ENCODE results near the gene ADRA2A. TPM values are rescaled to one million over a fixed set of nuclear protein-coding genes. Genes with fewer than 3 reads are reported as not detected.

Gene ADRA2A
- total and polyA plus RNA-seq, 2 experiments from 2014 or later = 1.8 to 1.9 TPM

DNA sequence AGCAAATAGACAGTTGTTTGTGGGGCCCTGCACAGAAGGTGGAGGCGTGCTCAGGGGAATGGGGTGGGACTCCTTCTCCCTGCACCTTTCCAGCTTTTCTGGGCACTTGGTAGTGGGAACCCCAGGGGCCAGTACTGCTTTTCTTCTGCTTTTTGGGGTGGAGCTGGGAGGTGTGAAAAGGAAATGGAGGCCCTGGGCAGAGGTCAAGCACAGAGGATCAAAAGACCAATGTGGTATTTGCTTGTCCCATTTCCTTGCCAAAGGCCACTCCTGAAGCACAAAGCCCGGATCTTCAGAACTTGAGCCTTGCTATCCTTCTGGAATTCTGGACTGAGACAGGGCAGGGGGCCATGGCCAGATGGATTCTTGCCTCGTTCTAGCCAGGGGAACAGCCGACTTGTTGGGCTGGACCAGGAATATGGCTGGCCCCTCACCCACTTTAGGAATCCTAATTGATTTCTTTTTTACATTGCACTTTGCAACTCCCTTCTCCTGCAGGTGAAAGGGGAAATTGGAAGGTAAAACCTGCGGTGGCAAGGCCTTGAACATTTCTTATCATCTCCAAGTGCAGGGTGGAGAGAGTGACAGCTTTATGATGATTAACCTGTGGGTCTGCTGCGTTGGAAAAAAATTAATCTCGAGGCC, 26.5 kb downstream of the ADRA2A start:
- TF ChIP-seq, protein P1, sequence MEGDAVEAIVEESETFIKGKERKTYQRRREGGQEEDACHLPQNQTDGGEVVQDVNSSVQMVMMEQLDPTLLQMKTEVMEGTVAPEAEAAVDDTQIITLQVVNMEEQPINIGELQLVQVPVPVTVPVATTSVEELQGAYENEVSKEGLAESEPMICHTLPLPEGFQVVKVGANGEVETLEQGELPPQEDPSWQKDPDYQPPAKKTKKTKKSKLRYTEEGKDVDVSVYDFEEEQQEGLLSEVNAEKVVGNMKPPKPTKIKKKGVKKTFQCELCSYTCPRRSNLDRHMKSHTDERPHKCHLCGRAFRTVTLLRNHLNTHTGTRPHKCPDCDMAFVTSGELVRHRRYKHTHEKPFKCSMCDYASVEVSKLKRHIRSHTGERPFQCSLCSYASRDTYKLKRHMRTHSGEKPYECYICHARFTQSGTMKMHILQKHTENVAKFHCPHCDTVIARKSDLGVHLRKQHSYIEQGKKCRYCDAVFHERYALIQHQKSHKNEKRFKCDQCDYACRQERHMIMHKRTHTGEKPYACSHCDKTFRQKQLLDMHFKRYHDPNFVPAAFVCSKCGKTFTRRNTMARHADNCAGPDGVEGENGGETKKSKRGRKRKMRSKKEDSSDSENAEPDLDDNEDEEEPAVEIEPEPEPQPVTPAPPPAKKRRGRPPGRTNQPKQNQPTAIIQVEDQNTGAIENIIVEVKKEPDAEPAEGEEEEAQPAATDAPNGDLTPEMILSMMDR (IDR thresholded peaks at IDR 0.05; ENCODE audit: poor library complexity) = no peak
- no peak for TF ChIP-seq EZH2 (IDR thresholded peaks at IDR 0.05; ENCODE audit: borderline replicate concordance)
- TF ChIP-seq EZH2phosphoT487 (IDR thresholded peaks at IDR 0.05; ENCODE audit: low read depth, severe bottlenecking, unreplicated experiment) = no peak
- Histone ChIP-seq H3K36me3 (replicated peaks; ENCODE audit: insufficient read depth, low read depth) (no peaks in the 10 kb centered on the region), H3K4me1 (ENCODE audit: insufficient read depth) (no peaks in the 10 kb centered on the region), H3K79me2 (no peaks in the 10 kb centered on the region), H4K20me1 (ENCODE audit: insufficient read depth, poor library complexity, severe bottlenecking) (no peaks in the 10 kb centered on the region), H3K27ac (no peak overlapping the region), H3K4me3 (no peak overlapping the region), H3K27me3 (no peaks in the 10 kb centered on the region), H2AFZ (no peak overlapping the region), H3K4me2 (no peak overlapping the region), H3K9me2 (replicated peaks; ENCODE audit: insufficient read depth) (no peaks in the 10 kb centered on the region), H3K9me3 (ENCODE audit: low read depth) (no peaks in the 10 kb centered on the region)
- DNase-seq (ENCODE audit: low spot score) = no peak
- 64% methylated on average over 7 of the region's 7 CpGs for WGBS (ENCODE audit: low lambda C conversion rate, missing lambda C conversion rate)

DNA sequence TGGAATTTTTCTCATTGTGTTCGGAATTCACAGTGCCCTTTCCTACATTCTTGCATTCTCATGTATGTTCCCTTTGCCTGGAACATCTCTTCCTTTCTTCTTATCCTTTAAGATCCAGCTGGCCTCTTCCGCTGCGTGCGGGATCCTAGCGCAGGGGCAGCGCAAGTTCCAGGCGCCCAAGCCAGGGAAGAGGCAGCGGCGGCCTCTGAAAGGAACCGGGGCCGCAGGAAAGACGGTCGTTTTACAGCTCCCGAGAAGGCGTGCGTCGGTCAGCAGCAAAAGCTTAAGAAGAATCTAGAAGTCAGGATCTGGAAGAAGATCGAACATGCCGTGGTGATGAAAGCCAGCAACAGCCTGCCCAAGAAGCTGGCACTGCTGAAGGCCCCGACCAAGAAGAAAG, 28.0 kb downstream of the ADRA2A start:
- H3K9me2 ChIP-seq (replicated peaks; ENCODE audit: insufficient read depth) = no peaks in the 10 kb centered on the region
- no peaks in the 10 kb centered on the region for H3K4me1 ChIP-seq (ENCODE audit: insufficient read depth)
- no peaks in the 10 kb centered on the region for H3K79me2 ChIP-seq
- no peaks in the 10 kb centered on the region for H4K20me1 ChIP-seq (ENCODE audit: insufficient read depth, poor library complexity, severe bottlenecking)
- no peaks in the 10 kb centered on the region for H3K9me3 ChIP-seq (ENCODE audit: low read depth)
- no peak overlapping the region for H3K27ac ChIP-seq
- no peak for DNase-seq (ENCODE audit: low spot score)
- no peak overlapping the region for H3K4me2 ChIP-seq
- no peak overlapping the region for H3K4me3 ChIP-seq
- no peaks in the 10 kb centered on the region for H3K27me3 ChIP-seq
- 96% methylated on average over 20 of the region's 20 CpGs for WGBS (ENCODE audit: low lambda C conversion rate, missing lambda C conversion rate)
- no peaks in the 10 kb centered on the region for H3K36me3 ChIP-seq (replicated peaks; ENCODE audit: insufficient read depth, low read depth)
- H2AFZ ChIP-seq = no peak overlapping the region
- TF ChIP-seq EZH2phosphoT487 (IDR thresholded peaks at IDR 0.05; ENCODE audit: low read depth, severe bottlenecking, unreplicated experiment) (no peak), EZH2 (IDR thresholded peaks at IDR 0.05; ENCODE audit: borderline replicate concordance) (no peak)
- TF ChIP-seq, protein P1 (IDR thresholded peaks at IDR 0.05; ENCODE audit: poor library complexity) = no peak

DNA sequence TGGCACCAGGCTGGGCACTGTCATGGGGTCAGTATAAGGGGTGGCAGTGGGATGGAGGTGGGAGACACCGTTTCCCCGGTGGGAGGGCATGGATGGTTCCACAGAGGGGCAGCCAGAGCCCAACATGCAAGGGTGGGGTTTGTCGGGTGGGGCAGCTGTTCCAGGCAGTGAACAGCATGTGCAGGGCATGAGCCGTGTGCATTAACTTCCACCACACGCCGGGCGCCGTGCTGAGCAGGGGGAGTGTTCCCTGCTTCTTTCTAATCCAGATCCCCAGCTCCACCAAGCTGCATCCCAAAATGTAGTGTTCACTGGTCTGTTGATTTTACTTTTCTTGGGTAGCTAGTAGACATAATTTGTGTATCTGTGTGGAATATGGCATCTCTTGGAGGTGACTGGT, 29.3 kb downstream of the ADRA2A start:
- TF ChIP-seq EZH2 (IDR thresholded peaks at IDR 0.05; ENCODE audit: borderline replicate concordance) (no peak), EZH2phosphoT487 (IDR thresholded peaks at IDR 0.05; ENCODE audit: low read depth, severe bottlenecking, unreplicated experiment) (no peak)
- TF ChIP-seq, protein P1 (IDR thresholded peaks at IDR 0.05; ENCODE audit: poor library complexity) = no peak
- no peaks in the 10 kb centered on the region for H4K20me1 ChIP-seq (ENCODE audit: insufficient read depth, poor library complexity, severe bottlenecking)
- no peaks in the 10 kb centered on the region for H3K9me3 ChIP-seq (ENCODE audit: low read depth)
- H2AFZ ChIP-seq = no peak overlapping the region
- no peaks in the 10 kb centered on the region for H3K36me3 ChIP-seq (replicated peaks; ENCODE audit: insufficient read depth, low read depth)
- 96% methylated on average over 7 of the region's 8 CpGs for WGBS (ENCODE audit: low lambda C conversion rate, missing lambda C conversion rate)
- H3K27me3 ChIP-seq = no peaks in the 10 kb centered on the region
- H3K4me2 ChIP-seq = no peak overlapping the region
- no peak overlapping the region for H3K4me3 ChIP-seq
- H3K79me2 ChIP-seq = no peaks in the 10 kb centered on the region
- no peaks in the 10 kb centered on the region for H3K9me2 ChIP-seq (replicated peaks; ENCODE audit: insufficient read depth)
- H3K4me1 ChIP-seq (ENCODE audit: insufficient read depth) = no peaks in the 10 kb centered on the region
- H3K27ac ChIP-seq = no peak overlapping the region
- no peak for DNase-seq (ENCODE audit: low spot score)
